H54 (cell line): ENCODE measurements around the gene SH3BP2.

Experiments
- DNase-seq: peaks from one replicate; pipeline ENCODE4 v3.0.0; 2011; ENCODE audit warnings: low spot score, mixed read lengths; ENCODE audit not compliant: insufficient read length
- FAIRE-seq: peaks from 3 replicates; lab custom pipeline; 2011; peaks lifted over from hg19 to GRCh38; lab: Jason Lieb, UNC
- POLR2A ChIP-seq: IDR thresholded peaks from 2 replicates; pipeline ENCODE4 v1.6.1; 2011; ENCODE audit warnings: low read depth, mild to moderate bottlenecking, low read length

Gene SH3BP2

GRCh38 chr4:2868877-2869487 lies 76.1 kb downstream of the SH3BP2 start:
- no peak for TF ChIP-seq POLR2A
- no peak for DNase-seq
- FAIRE-seq = no peak

DNA sequence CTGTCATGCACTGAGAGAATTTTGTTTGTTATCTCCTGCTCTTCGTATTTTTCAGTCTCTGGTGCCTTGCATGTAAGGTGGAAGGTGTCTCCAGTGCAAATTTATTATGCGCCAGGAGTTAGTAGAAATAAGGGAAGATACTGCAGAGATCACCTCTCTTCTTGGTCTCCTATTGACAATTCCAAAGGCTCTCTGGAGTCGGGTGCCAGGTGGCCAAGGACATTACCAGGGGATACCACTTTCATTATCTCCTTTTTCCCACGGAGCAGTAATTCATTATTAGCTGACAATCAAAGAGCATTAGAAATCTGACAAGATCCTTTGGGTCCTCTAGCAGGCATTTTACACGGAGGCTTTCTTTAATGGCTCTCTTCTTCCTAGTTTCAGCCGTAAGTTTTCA lies 76.8 kb downstream of the SH3BP2 start:
- no peak for FAIRE-seq
- no peak for DNase-seq
- no peak for TF ChIP-seq POLR2A

GRCh38 chr4:2870082-2870481 lies 77.2 kb downstream of the SH3BP2 start:
- no peak for TF ChIP-seq POLR2A
- DNase-seq = no peak
- FAIRE-seq = no peak

- FAIRE-seq = no peak
These were observed 78.6 kb downstream of the SH3BP2 start for GRCh38 chr4:2871466-2871865.

GRCh38 chr4:2871911-2872310 lies 79.0 kb downstream of the SH3BP2 start:
- DNase-seq (no peak), FAIRE-seq (no peak)
- TF ChIP-seq POLR2A = no peak

More at GRCh38 chr4:2871466-2871865, 78.6 kb downstream of the SH3BP2 start:
- DNase-seq = no peak
- TF ChIP-seq POLR2A = no peak

DNA sequence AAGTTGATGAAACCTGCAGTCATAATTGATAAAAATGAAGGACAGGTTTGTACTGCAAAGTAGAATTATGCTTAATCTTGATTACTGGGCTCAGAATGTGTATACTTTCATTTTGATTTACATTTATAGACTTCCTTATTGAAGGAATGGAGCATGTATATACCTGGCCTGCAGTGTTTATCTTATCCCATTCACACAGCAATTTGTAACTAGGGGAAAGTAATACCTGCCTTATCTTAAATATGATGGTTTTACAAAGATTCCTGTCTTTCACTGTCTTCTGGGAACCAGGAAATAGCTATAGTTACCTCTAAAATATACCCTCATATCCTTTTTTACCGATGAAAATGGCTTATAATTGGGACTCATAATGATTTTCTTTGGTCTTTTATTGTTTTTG lies 80.4 kb downstream of the SH3BP2 start:
- FAIRE-seq = no peak
- no peak for DNase-seq
- TF ChIP-seq POLR2A = no peak

DNA sequence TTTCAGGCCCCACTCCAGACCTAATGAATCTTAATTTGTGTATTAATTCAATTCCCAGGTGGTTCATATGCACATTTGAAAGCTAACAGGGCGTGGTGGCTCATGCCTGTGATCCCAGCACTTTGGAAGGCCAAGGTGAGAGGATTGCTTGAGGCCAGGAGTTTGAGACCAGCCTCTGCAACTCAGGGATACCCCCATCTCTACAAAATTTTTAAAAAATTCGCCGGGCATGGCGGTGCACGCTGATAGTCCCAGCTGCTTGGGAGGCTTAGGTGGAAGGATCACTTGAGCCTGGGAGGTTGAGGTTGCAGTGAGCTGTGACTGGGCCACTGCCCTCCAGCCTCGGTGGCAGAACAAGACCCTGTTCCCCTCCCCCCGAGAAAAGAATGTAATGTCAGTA lies 82.0 kb downstream of the SH3BP2 start:
- FAIRE-seq (no peak), DNase-seq (no peak)
- TF ChIP-seq POLR2A = no peak

GRCh38 chr4:2875556-2875955 lies 82.7 kb downstream of the SH3BP2 start:
- FAIRE-seq = no peak

GRCh38 chr4:2878346-2878745 lies 85.5 kb downstream of the SH3BP2 start:
- no peak for DNase-seq
- FAIRE-seq = no peak
- TF ChIP-seq POLR2A = no peak

More at GRCh38 chr4:2875556-2875955, 82.7 kb downstream of the SH3BP2 start:
- TF ChIP-seq POLR2A = no peak
- DNase-seq = no peak

GRCh38 chr4:2879026-2879425 lies 86.1 kb downstream of the SH3BP2 start:
- DNase-seq (no peak), FAIRE-seq (no peak)
- no peak for TF ChIP-seq POLR2A

- no peak for TF ChIP-seq POLR2A
- no peak for DNase-seq
These were observed 88.5 kb downstream of the SH3BP2 start for GRCh38 chr4:2881431-2881830.

DNA sequence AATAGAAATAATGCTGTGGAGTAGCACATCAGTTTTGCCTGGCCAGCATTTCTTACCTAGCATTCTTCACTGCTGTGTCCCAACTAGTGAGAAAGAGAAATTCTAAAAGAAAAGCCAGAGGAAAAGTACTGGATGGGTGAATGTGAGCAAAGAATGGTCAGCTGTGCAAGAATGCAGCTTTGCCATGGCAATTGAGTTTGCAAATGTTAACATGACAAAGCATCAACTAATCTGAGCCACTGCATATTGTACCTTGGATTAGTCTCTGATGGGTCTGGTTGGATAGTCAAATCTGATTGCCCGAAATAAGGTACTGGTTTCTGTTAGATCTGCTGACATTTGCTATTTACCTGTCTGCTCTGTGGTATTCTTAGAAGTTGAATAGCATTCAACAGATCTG lies 89.5 kb downstream of the SH3BP2 start:
- DNase-seq (no peak), FAIRE-seq (no peak)
- TF ChIP-seq POLR2A = no peak

More at GRCh38 chr4:2881431-2881830, 88.5 kb downstream of the SH3BP2 start:
- no peak for FAIRE-seq

- TF ChIP-seq POLR2A = no peak
- FAIRE-seq (no peak), DNase-seq (no peak)
These were observed 93.3 kb downstream of the SH3BP2 start for GRCh38 chr4:2886161-2886560.

GRCh38 chr4:2886622-2887021 lies 93.7 kb downstream of the SH3BP2 start:
- TF ChIP-seq POLR2A = no peak
- no peak for FAIRE-seq
- DNase-seq = no peak

DNA sequence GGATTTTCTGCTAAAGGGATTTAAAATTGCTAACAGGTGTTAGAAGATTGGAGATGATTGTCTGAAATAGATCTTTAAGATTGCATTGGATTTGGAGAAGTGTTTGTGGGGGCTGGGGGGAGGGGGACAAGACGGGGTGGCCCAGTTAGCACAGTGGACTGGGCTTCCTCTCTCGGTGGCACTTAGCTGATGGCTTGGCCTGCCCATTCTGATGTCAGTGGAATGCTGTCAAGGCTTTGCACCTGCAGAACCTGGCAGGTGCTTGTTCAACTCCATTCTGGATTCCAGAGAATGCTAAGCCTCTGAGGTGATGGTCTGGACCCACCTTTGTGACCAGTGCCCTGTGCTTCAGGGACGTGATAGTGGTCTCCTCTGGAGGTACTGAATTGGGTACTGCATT lies 94.5 kb downstream of the SH3BP2 start:
- FAIRE-seq (no peak), DNase-seq (no peak)
- TF ChIP-seq POLR2A = no peak
